Measurements from ENCODE around the gene FBXL20. TPM values are rescaled to one million over a fixed set of nuclear protein-coding genes. Genes with fewer than 3 reads are reported as not detected.
A peak's percentile ranks its signal among the peaks of the same experiment; 100 is the strongest.

The FBXL20 gene
- total RNA-seq, 1 experiment from 2014 or later: 17.2 TPM

DNA sequence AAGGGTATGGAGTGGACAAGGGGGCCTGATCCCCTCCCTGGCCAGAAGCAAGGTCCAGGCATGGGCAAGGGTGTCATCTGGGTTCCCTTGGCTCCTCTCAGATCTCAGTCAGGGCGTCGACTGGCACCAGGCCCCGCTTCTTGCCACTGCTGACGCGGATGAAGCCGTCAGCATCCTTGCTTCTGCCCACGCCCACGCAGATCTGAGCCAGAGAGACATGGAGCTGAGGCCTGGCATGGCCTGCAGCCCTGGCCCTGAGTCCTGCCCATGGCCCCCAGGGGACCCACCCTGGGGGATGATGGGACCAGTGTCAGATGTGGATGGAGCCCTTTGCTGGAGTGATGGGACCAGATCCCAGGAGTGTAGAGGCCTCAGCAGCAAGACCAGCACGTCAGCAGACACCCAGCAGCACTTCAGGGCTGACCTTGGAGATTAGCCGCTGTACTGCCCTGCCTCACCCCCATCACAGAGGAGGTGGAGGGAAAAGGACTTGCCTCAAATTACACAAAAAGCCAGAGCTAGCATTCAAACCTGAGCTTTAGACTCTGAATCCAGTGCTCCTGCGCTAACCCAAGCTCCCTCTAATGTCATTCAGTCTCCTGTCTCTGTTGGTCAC, 189.1 kb downstream of the FBXL20 start:
- DNase-seq (ENCODE audit: low read depth, low spot score): no peak
- no TSS peak for BruUV-seq (replicated peaks)
- ChIA-PET CTCF (interaction anchor here (1.3 to 1.9 kb wide), 2 partner anchors 23 to 26 kb away, joined by 4 to 6 read pairs; no protein-coding TSS in a partner anchor), RAD21 (ENCODE audit: low non-redundant PET in 1 of 2, low total read pairs in 2 of 2, uncharacterized antibody in 2 of 2, unreplicated experiment in 2 of 2) (no interaction called here), POLR2A (no interaction called here)
- H3K9me3 ChIP-seq (ENCODE audit: control insufficient read depth in 1 of 2, insufficient read depth in 1 of 2, low read depth in 1 of 2, low read length in 2 of 2): no peaks in the 10 kb centered on the region
- TF ChIP-seq ZFX (IDR thresholded peaks at IDR 0.05) (no peak), ELF1 (IDR thresholded peaks at IDR 0.05; ENCODE audit: borderline replicate concordance, low read depth) (no peak), YY1 (IDR thresholded peaks at IDR 0.05; ENCODE audit: extremely low read depth, insufficient replicate concordance, low read depth, low read length) (no peak), SP1 (IDR thresholded peaks at IDR 0.05; ENCODE audit: low read depth) (no peak)
- no peak for ATAC-seq
- 0 out of 2 replicates have a peak overlapping the region, but pooled peaks have one; percentile 58 for H3K4me2 ChIP-seq (ENCODE audit: low read length)
- H3K4me1 ChIP-seq (ENCODE audit: control insufficient read depth in 1 of 2, insufficient read depth in 2 of 2, low read length in 2 of 2): peaks cover 20 to 35% of the 10 kb centered on the region in 2 experiments
- no peak overlapping the region for H2AFZ ChIP-seq (ENCODE audit: low read depth, low read length, poor library complexity, severe bottlenecking)
- H3K4me3 ChIP-seq (replicated peaks in 1 of 2; ENCODE audit: low read depth in 1 of 2, low read length in 2 of 2): no peak overlapping the region
- no peaks in the 10 kb centered on the region for H4K20me1 ChIP-seq (ENCODE audit: insufficient read depth)
- H3K36me3 ChIP-seq (ENCODE audit: control insufficient read depth in 1 of 2, insufficient read depth in 2 of 2, low read length in 2 of 2): no peaks in the 10 kb centered on the region
- H3K79me2 ChIP-seq (ENCODE audit: insufficient read depth, low read length): no peaks in the 10 kb centered on the region
- H3K27ac ChIP-seq (ENCODE audit: low read depth, low read length): no peak overlapping the region
- H3K9ac ChIP-seq (ENCODE audit: low read length): no peak overlapping the region
- H3K27me3 ChIP-seq (ENCODE audit: insufficient read depth, low read length): no peaks in the 10 kb centered on the region
- H3K9me2 ChIP-seq (ENCODE audit: insufficient read depth): no peaks in the 10 kb centered on the region
- intact Hi-C loops (cut with micrococcal nuclease): no loop called here

DNA sequence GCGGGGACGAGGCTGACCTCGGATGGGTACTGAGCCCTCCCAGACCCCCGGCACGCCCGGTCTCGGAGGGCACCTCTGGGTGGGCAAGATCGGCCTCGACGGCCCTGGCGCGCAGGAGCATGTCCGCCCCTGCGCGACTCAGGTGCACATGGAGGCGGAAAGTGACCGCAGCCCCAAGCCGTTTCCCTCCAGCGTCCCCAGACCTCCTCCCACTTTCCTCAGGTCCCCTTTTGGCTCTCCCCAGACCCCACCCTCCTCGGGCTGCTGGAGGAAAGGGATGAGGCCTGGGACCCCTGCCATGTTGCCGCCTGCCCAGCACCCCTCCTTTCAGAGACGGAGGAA, 191.4 kb downstream of the FBXL20 start:
- Histone ChIP-seq H4K20me1 (ENCODE audit: insufficient read depth) (no peaks in the 10 kb centered on the region), H3K36me3 (ENCODE audit: control insufficient read depth in 1 of 2, insufficient read depth in 2 of 2, low read length in 2 of 2) (peaks cover 2% of the 10 kb centered on the region in 2 experiments; a peak in 2 of 4 replicates), H3K4me3 (replicated peaks in 1 of 2; ENCODE audit: low read depth in 1 of 2, low read length in 2 of 2) (no peak overlapping the region), H3K9me2 (ENCODE audit: insufficient read depth) (no peaks in the 10 kb centered on the region), H3K4me2 (ENCODE audit: low read length) (no peak overlapping the region), H3K4me1 (ENCODE audit: control insufficient read depth in 1 of 2, insufficient read depth in 2 of 2, low read length in 2 of 2) (peaks cover 20 to 39% of the 10 kb centered on the region in 2 experiments), H3K27me3 (ENCODE audit: insufficient read depth, low read length) (no peaks in the 10 kb centered on the region), H3K27ac (ENCODE audit: low read depth, low read length) (no peak overlapping the region), H2AFZ (ENCODE audit: low read depth, low read length, poor library complexity, severe bottlenecking) (no peak overlapping the region), H3K79me2 (ENCODE audit: insufficient read depth, low read length) (no peaks in the 10 kb centered on the region), H3K9ac (ENCODE audit: low read length) (no peak overlapping the region), H3K9me3 (ENCODE audit: control insufficient read depth in 1 of 2, insufficient read depth in 1 of 2, low read depth in 1 of 2, low read length in 2 of 2) (no peaks in the 10 kb centered on the region)
- DNase-seq (ENCODE audit: low read depth, low spot score) (no peak), ATAC-seq (no peak)
- ChIA-PET CTCF (interaction anchor here (1.4 to 4.9 kb wide), 2 partner anchors 26 to 413 kb away, joined by 8 to 48 read pairs; no protein-coding TSS in a partner anchor), RAD21 (ENCODE audit: low non-redundant PET in 1 of 2, low total read pairs in 2 of 2, uncharacterized antibody in 2 of 2, unreplicated experiment in 2 of 2) (no interaction called here), POLR2A (no interaction called here)
- no TSS peak for BruUV-seq (replicated peaks)
- intact Hi-C loops (cut with micrococcal nuclease): no loop called here
- no peak for TF ChIP-seq SRF (IDR thresholded peaks at IDR 0.05; ENCODE audit: low read depth)
- no peak for TF ChIP-seq YY1 (IDR thresholded peaks at IDR 0.05; ENCODE audit: extremely low read depth, insufficient replicate concordance, low read depth, low read length)
- TF ChIP-seq POLR2AphosphoS5 (IDR thresholded peaks at IDR 0.05; ENCODE audit: low read depth, low read length): no peak
- TF ChIP-seq, protein P1, sequence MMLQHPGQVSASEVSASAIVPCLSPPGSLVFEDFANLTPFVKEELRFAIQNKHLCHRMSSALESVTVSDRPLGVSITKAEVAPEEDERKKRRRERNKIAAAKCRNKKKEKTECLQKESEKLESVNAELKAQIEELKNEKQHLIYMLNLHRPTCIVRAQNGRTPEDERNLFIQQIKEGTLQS (IDR thresholded peaks at IDR 0.05): no peak
- TF ChIP-seq ZNF274 (IDR thresholded peaks at IDR 0.05; ENCODE audit: low read depth, low read length): no peak
- TF ChIP-seq ZFX (IDR thresholded peaks at IDR 0.05): no peak
- TF ChIP-seq EGR1 (IDR thresholded peaks at IDR 0.05; ENCODE audit: low read depth): no peak
- no peak for TF ChIP-seq EZH2phosphoT487 (IDR thresholded peaks at IDR 0.05; ENCODE audit: borderline replicate concordance)
- TF ChIP-seq, protein P2, sequence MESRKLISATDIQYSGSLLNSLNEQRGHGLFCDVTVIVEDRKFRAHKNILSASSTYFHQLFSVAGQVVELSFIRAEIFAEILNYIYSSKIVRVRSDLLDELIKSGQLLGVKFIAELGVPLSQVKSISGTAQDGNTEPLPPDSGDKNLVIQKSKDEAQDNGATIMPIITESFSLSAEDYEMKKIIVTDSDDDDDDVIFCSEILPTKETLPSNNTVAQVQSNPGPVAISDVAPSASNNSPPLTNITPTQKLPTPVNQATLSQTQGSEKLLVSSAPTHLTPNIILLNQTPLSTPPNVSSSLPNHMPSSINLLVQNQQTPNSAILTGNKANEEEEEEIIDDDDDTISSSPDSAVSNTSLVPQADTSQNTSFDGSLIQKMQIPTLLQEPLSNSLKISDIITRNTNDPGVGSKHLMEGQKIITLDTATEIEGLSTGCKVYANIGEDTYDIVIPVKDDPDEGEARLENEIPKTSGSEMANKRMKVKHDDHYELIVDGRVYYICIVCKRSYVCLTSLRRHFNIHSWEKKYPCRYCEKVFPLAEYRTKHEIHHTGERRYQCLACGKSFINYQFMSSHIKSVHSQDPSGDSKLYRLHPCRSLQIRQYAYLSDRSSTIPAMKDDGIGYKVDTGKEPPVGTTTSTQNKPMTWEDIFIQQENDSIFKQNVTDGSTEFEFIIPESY (IDR thresholded peaks at IDR 0.05; ENCODE audit: extremely low read depth, insufficient replicate concordance, low read length): no peak
- TF ChIP-seq POLR2A (IDR thresholded peaks at IDR 0.05; ENCODE audit: borderline replicate concordance, extremely low read depth, insufficient read depth, insufficient read length): no peak
- TF ChIP-seq SP1 (IDR thresholded peaks at IDR 0.05; ENCODE audit: low read depth): no peak
- TF ChIP-seq SIN3A (IDR thresholded peaks at IDR 0.05; ENCODE audit: low read depth): no peak
- TF ChIP-seq, protein P3, sequence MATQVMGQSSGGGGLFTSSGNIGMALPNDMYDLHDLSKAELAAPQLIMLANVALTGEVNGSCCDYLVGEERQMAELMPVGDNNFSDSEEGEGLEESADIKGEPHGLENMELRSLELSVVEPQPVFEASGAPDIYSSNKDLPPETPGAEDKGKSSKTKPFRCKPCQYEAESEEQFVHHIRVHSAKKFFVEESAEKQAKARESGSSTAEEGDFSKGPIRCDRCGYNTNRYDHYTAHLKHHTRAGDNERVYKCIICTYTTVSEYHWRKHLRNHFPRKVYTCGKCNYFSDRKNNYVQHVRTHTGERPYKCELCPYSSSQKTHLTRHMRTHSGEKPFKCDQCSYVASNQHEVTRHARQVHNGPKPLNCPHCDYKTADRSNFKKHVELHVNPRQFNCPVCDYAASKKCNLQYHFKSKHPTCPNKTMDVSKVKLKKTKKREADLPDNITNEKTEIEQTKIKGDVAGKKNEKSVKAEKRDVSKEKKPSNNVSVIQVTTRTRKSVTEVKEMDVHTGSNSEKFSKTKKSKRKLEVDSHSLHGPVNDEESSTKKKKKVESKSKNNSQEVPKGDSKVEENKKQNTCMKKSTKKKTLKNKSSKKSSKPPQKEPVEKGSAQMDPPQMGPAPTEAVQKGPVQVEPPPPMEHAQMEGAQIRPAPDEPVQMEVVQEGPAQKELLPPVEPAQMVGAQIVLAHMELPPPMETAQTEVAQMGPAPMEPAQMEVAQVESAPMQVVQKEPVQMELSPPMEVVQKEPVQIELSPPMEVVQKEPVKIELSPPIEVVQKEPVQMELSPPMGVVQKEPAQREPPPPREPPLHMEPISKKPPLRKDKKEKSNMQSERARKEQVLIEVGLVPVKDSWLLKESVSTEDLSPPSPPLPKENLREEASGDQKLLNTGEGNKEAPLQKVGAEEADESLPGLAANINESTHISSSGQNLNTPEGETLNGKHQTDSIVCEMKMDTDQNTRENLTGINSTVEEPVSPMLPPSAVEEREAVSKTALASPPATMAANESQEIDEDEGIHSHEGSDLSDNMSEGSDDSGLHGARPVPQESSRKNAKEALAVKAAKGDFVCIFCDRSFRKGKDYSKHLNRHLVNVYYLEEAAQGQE (IDR thresholded peaks at IDR 0.05; ENCODE audit: low read depth): no peak
- TF ChIP-seq ELF1 (IDR thresholded peaks at IDR 0.05; ENCODE audit: borderline replicate concordance, low read depth): no peak

All from HCT116 (cell line).